Renal pelvis (tissue), 4 donors: ENCODE data around the gene CD300E. TPM values are rescaled to one million over a fixed set of nuclear protein-coding genes. Genes with fewer than 3 reads are reported as not detected.
"Not testable (repeated sequence)": the region's sequence is repeated elsewhere in the genome, so short reads cannot be mapped to it uniquely, and the experiment has no call there.

Experiments used
- DNase-seq: peaks from one replicate; pipeline ENCODE4 v3.0.0-alpha.2; 2013
- polyA plus RNA-seq, 3 donors: library from polyadenylated mRNA; unstranded; fragments of 120-200 nt; gene quantifications; one replicate each; pipeline ENCODE4 v1.2.1, GENCODE V29; 2013; ENCODE audit not compliant: insufficient read length in 3 of 3

Gene CD300E
- polyA plus RNA-seq, 3 donors = 0.11 to 0.22 (median 0.13) TPM

DNA sequence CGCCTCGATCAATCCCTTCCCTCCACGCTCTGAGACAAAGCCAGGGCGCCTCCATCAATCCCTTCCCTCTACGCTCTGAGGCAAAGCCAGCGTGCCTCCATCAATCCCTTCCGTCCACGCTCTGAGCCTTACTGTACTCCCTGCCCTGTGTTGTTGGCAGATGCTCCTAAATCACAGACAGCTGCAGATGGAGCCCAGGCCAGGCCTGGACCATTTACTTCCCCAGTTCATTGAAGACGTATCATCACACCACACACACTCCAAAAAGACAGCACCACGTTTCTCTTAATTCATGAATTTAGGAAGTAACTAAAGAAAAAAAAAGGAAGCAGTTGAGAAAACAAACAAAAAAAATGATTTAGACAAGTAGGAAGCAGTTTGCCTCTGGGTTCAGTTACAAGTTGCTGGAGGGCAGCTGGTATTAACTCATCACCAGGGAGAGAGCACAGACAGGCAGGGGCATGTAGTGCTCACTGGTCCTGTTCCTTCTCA, 24.0 kb downstream of the CD300E start:
- no peak for DNase-seq

- DNase-seq = no peak
These were observed 24.5 kb downstream of the CD300E start for GRCh38 chr17:74599023-74599399.

GRCh38 chr17:74598346-74599022, 25.1 kb downstream of the CD300E start:
- no peak for DNase-seq

DNA sequence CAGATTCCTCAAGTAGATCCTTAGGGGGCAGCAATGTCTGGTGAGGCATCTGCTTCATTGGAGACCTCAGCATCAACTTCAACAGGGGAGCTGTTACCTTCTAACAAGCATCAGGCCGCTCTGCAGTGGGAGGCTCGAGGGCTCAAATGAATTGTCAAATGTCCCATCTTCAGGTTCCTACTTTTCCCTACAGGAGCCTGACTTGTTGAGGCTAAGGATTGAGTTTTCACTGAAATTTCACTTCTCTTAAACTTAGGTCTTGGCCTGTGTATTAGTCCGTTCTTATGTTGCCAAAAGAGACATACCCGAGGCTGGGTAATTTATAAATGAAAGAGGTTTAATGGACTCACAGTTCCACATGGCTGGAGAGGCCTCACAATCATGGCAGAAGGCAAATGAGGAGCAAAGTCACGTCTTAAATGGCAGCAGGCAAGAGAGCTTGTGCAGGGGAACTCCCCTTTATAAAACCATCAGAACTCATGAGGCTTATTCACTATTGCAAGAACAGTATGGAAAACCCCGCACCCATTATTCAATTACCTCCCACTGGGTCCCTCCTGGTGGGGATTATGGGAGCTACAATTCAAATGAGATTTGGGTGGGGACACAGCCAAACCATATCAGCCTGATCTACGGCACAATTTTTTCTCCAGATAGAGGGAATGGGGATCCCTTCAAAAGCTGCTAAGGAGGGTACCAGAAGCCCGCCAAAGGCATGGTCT, 26.3 kb downstream of the CD300E start:
- no peak for DNase-seq

- no peak for DNase-seq
These were observed 28.3 kb downstream of the CD300E start for GRCh38 chr17:74595037-74595750.

DNA sequence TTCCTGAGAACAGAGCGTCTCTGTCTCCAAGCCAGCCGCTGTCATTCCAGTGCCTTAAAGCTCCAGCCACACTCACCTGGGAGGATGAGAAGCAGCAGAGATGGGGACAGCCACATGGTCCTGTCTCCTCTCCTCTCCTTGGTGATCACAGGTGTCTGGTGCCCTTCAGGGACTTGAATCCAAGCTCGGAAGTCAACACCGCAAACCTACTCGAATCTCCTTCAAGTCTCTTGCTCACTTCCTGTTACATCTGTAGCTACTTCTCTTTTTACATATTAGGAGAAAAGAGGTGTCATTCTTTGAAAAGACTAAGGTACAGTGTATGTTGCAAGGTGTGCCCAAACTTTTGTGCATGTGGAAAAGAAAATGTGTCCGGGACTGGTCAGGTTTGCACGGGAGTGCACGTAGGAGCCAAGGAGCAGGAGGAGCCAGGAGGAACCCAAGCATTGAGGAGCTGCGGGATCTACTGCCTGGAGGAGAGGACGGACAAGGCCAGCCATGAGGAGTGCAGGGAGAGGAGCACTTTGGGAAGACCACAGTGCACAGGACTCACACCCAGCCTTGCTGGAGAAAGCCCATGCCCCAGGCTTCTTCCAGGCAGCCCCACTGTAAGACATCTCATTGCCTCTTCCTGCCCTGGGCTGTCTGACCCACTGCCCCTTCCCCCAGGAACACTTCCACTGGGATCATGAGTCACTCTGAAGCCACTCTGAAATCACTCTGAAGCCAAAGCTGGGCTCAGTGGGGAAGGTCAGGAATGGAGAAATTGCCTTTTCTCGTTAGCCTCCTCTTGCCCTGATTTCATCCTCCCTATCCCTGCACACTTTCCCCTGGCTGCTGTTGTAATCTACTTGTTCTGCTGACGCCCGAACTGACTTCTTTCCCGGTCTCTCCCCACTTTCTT, 31.2 kb downstream of the CD300E start, which contains the start of gene CD300LD:
TSS of gene CD300LD (minus strand) at position 197 of the 904 bp plus-strand sequence. CDS start at position 116, 81 bp downstream.
- no peak for DNase-seq

DNA sequence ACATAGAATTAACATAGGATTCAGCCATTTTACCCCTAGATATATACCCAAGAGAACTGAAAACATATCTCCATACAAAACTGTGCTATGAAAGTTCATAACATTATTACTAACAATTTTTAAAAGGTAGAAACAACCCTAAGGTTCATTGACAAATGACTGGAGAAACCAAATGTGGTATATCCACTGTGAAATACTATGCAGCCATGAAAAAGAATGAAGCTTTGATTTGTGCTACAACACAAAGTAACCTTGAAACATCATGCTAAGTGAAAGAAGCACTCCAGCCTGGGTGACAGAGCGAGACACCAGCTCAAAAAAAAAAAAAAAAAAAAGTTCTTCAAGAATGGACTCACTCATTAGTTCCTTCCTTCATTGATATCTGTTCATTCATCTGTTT, 32.0 kb downstream of the CD300E start:
- no peak for DNase-seq

DNA sequence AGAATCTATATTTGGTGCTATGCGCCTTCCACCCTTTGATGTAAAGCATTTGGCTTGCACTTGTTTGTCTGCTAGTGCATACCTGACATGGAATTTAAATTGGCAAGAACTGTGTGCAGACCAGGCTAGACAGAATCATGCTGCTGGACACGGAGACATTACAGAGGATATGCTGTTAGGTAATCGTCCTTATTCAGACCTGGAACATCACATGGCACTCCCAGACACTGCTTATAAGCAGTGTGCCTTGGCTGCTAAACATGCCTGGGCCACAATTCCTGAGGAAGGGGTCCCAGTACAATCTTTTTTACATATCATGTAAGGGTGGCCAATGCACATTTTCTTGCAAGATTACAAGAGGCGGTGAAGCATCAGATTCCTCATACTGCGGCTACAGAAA, 37.8 kb downstream of the CD300E start:
- DNase-seq = no peak

DNA sequence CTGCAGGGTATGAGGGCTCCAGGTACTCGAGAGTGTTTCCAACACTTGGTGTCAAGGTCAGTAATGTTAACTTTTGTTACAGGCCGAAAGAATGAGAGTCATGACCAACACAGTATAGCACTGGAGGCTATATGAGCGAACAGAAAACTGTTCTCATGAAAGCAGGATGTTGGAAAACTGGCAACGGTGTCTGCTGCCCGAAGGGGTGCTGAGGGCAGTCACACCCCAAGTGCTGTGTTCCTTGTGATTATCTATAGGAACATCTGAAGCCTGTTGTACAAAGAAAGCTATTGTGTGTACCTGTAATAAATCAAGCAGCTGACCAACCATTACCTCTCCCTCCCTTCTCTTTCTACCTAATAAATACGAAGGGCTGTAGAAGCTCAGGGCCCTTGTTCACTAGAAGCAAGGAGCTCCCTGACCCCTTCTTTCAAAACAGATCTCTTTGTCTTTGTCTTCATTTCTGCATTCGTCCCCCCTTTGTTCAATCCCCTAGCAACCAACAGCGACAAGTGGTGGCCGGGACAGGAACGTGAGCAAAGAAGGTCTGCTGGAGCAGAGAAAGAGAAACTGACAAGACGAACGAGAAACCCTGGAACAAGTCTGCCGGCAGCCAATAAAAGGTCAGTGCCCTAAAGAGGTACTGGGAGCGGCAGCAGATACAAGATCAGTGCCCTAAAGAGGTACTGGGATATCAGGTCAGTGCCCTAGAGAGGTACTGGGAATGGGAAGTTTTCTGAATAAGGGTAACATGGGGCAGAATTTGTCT, 39.1 kb downstream of the CD300E start:
- DNase-seq = no peak

GRCh38 chr17:74582633-74583032, 40.9 kb downstream of the CD300E start:
- no peak for DNase-seq

GRCh38 chr17:74579900-74580299, 43.6 kb downstream of the CD300E start:
- no peak for DNase-seq

- no peak for DNase-seq
These were observed 44.6 kb downstream of the CD300E start for GRCh38 chr17:74578979-74579378.

GRCh38 chr17:74574489-74575142, 48.9 kb downstream of the CD300E start:
- no peak for DNase-seq

- DNase-seq = not testable (repeated sequence)
These were observed 49.9 kb downstream of the CD300E start for GRCh38 chr17:74573635-74574034.

DNA sequence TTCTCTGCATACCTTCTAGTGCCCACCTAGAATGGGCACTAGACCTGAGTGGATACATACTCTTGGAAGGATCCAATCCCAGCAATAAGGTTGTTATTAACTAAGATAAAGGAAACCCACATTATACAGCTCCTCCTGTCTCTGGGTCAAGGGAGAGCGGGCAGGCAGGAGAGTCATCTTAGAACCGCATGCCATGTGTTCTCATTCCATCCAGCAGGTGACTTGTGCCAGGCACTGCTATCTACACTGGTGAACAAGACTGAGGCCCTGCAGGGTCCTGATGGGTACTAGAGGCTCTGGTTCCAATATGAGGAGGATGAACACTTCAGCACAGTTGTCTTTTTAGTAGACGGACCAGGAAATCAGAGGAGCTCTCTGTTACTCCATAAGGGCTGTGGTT, 50.4 kb downstream of the CD300E start:
- no peak for DNase-seq

- DNase-seq = no peak
These were observed 51.8 kb downstream of the CD300E start for GRCh38 chr17:74571621-74572270.

DNA sequence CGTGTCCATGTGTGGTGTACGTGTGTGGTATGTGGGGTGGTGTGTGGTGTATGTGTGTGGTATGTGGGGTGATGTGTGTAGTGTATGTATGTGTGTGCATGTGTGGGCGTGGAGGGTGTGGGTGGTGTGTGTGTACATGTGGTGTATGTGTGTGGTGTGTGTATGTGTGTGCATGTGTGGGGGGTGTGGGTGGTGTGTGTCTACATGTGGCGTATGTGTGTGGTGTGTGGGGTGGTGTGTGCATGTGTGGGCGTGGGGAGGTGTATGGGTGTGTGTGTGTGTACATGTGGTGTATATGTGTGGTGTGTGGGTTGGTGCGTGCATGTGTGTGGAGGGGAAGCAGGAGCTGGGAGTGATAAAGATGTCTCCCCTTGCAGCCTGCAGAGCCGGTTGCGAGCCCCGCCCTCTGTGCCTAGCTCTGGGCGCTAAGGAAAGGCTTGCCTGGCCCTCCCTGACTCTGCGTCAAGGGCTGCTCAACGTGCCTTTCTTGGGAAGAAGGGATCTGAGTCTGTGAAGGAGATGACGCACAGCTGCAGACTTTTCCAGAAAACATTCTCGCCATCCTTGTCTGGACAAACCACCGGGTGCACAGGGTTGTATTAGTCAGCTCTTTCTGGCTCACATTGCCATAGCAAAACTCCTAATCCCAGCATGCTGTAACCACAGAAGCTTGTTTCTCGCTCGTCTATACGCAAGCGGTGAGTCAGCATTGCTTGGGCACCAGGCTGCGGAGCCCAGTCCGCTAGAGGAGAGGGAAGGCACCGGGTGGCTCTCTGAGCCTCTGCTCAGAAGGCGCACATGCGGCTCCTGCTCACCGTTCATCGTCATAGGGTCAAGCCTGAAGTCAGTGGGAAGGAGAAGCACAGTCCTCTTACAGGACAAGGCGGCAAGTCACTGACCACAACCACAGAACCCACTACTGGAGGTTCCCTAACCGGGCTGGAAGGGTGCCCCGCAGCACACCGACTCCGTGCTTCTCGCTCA, 54.2 kb downstream of the CD300E start:
- DNase-seq = no peak

DNA sequence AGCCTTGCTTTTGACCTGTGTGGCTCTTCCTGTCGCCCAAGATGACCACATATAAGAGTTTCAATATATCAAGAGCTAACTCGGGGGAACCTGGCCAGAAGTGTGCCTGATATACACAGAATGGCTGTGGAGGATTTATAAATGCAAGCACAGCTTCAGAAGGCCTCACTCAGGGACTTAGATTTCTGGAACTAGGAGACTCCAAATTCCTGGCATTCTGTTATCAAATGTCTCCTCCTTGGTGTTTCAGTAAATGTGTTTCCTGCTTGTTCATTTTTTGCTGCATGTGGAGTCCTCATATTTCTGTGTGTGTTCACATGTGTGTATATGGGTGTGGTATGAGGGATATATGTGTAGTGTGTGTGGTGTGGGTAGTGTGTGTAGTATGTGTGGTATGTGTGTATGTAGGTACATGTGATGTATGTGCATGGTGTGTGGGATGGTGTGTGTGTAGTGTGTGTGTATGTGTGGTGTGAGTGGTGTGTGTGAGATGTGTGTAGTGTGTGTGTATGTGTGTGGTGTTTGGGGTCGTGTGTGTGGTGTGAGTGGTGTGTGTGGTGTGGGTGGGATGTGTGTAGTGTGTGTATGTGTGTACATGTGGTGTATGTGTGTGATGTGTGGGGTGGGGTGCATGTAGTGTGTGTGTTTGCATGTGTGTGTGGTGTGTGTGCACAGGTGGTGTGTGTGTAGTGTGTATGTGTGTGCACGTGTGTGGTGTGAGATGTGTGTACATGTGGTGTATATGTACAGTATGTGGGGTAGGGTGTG, 55.2 kb downstream of the CD300E start:
- no peak for DNase-seq
